PC-3 (cell line): Measurements from ENCODE around the gene EBF4. TPM values are rescaled to one million over a fixed set of nuclear protein-coding genes. Genes with fewer than 3 reads are reported as not detected.

Source experiments
- ATAC-seq: fragments of 200-7000 bp; cut with Tn5 transposase; 2 replicates; pipeline ENCODE4 v1.9.1; 2020; ENCODE audit warnings: mild to moderate bottlenecking, moderate library complexity
- BruUV-seq: library from RNA; stranded (reverse); fragments of 400-500 nt; replicated peaks from 2 replicates; lab custom pipeline; 2021; lab: Mats Ljungman, UMichigan
- CTCF ChIA-PET: fragments of 300-600 bp; sonication (Branson Sonifier 250); formaldehyde crosslinking; loops from one replicate; lab custom pipeline; 2022; ENCODE audit warnings: antibody characterized with exemption; lab: Charles Lee
- POLR2A ChIA-PET: fragments of 300-600 bp; sonication (Branson Sonifier 250); formaldehyde crosslinking; loops from one replicate; lab custom pipeline; 2022; ENCODE audit warnings: antibody characterized with exemption; ENCODE audit not compliant: unreplicated experiment; lab: Charles Lee
- DNase-seq: peaks from one replicate; pipeline ENCODE4 v3.0.0-alpha.2; 2015
- H2AFZ ChIP-seq: fragments of 300-600 bp; sonication (generic); 2 replicates; pipeline ENCODE4 v1.6.0; 2016; ENCODE audit warnings: antibody characterized with exemption, low read length
- H3F3A ChIP-seq: fragments of 300-600 bp; sonication (generic); one replicate; pipeline ENCODE4 v1.6.0; 2017; ENCODE audit warnings: antibody characterized with exemption, low read length, control low read depth, mild to moderate bottlenecking; ENCODE audit not compliant: unreplicated experiment
- H3K27ac ChIP-seq: fragments of 300-600 bp; sonication (generic); 2 replicates; pipeline ENCODE4 v1.5.1; 2016; ENCODE audit warnings: mild to moderate bottlenecking, low read length
- H3K27me3 ChIP-seq: fragments of 300-600 bp; sonication (generic); 2 replicates; pipeline ENCODE4 v1.6.1; 2016; ENCODE audit warnings: low read length, mixed read lengths
- H3K36me3 ChIP-seq: fragments of 300-600 bp; sonication (generic); 2 replicates; pipeline ENCODE4 v1.6.1; 2016; ENCODE audit warnings: low read depth, mixed run types, low read length, mixed read lengths
- H3K4me1 ChIP-seq: fragments of 300-600 bp; sonication (generic); 2 replicates; pipeline ENCODE4 v1.5.1; 2016; ENCODE audit warnings: low read length; ENCODE audit not compliant: insufficient read depth
- H3K4me2 ChIP-seq: fragments of 300-600 bp; sonication (generic); 2 replicates; pipeline ENCODE4 v1.6.0; 2016; ENCODE audit warnings: low read length
- H3K4me3 ChIP-seq: fragments of 300-600 bp; sonication (generic); 2 replicates; pipeline ENCODE4 v1.5.1; 2016; ENCODE audit warnings: mild to moderate bottlenecking, low read length, mixed read lengths
- H3K79me2 ChIP-seq: fragments of 300-600 bp; sonication (generic); 2 replicates; pipeline ENCODE4 v1.6.1; 2017; ENCODE audit warnings: low read length, mixed read lengths
- H3K9ac ChIP-seq: fragments of 300-600 bp; sonication (generic); 2 replicates; pipeline ENCODE4 v1.6.0; 2016; ENCODE audit warnings: mild to moderate bottlenecking, low read length
- H3K9me2 ChIP-seq: fragments of 300-600 bp; sonication (generic); replicated peaks from 2 replicates; pipeline ENCODE4 v1.6.1; 2016; ENCODE audit warnings: mixed run types, low read length, mixed read lengths
- H3K9me3 ChIP-seq: fragments of 300-600 bp; sonication (generic); 2 replicates; pipeline ENCODE4 v1.6.1; 2016; ENCODE audit warnings: low read length, mixed read lengths
- H4K20me1 ChIP-seq: fragments of 300-600 bp; sonication (generic); 2 replicates; pipeline ENCODE4 v1.6.1; 2016; ENCODE audit warnings: low read length, mixed read lengths
- CTCF ChIP-seq: fragments of 300-600 bp; sonication (generic); conservative IDR thresholded peaks from 2 replicates; pipeline ENCODE4 v1.5.1; 2017; ENCODE audit warnings: antibody characterized with exemption, low read depth, mild to moderate bottlenecking, low read length
- EZH2 ChIP-seq: fragments of 300-600 bp; sonication (generic); IDR thresholded peaks from one replicate; pipeline ENCODE4 v1.6.1; 2017; ENCODE audit warnings: antibody characterized with exemption, mild to moderate bottlenecking, low read length; ENCODE audit not compliant: unreplicated experiment
- EZH2phosphoT487 ChIP-seq: fragments of 300-600 bp; sonication (generic); IDR thresholded peaks from 2 replicates; pipeline ENCODE4 v1.6.1; 2018; ENCODE audit warnings: mild to moderate bottlenecking, antibody characterized with exemption, low read length, borderline replicate concordance
- intact Hi-C: fragments of 100-400 bp; cut with micrococcal nuclease; formaldehyde crosslinking; loops from 2 replicates; pipeline ENCODE4 v1.9.0; 2023
- total RNA-seq: library from RNA; depleted of rRNA; stranded (reverse); fragments of >200 nt; gene quantifications from 2 replicates; pipeline ENCODE4 v1.2.3, GENCODE V29; 2014

The EBF4 gene
- total RNA-seq, 1 experiment from 2014 or later = 1.8 TPM

DNA sequence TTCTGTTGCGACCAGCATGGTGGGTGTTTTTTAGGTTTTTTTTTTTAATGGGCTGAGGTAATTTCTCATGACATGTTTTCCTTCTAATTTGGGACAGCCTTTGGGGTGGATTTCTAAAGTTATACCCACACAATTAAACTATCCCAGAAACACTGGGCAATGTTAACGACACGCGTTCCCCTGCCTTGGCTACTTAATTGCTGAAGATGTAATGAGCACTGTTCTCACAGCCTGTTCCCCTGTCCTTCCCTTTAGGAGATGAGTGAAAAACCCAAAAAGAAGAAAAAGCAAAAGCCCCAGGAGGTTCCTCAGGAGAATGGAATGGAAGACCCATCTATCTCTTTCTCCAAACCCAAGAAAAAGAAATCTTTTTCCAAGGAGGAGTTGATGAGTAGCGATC is 34.9 kb upstream of the EBF4 start:
- Histone ChIP-seq H2AFZ (no peak overlapping the region), H3K27me3 (no peaks in the 10 kb centered on the region), H3K9me3 (no peaks in the 10 kb centered on the region), H3K9ac (no peak overlapping the region), H3K9me2 (no peaks in the 10 kb centered on the region), H3K79me2 (peaks cover 56% of the 10 kb centered on the region), H3K4me1 (peaks cover 21% of the 10 kb centered on the region), H3K36me3 (peaks cover 88% of the 10 kb centered on the region), H3F3A (peaks cover 50% of the 10 kb centered on the region), H3K4me2 (no peak overlapping the region), H3K4me3 (no peak overlapping the region), H4K20me1 (peaks cover 70% of the 10 kb centered on the region), H3K27ac (no peak overlapping the region)
- intact Hi-C loops = no loop called here
- POLR2A ChIA-PET = no interaction called here
- no peak for TF ChIP-seq CTCF
- TF ChIP-seq EZH2 = no peak
- TF ChIP-seq EZH2phosphoT487 = no peak
- DNase-seq (no peak), ATAC-seq (no peak)
- BruUV-seq = no TSS peak
- CTCF ChIA-PET = no interaction called here

- Histone ChIP-seq H3K79me2 (peaks cover 56% of the 10 kb centered on the region), H3K9ac (no peak overlapping the region), H3K36me3 (peaks cover 78% of the 10 kb centered on the region), H3K4me3 (no peak overlapping the region), H3K27ac (no peak overlapping the region), H3K4me2 (no peak overlapping the region), H3K9me3 (no peaks in the 10 kb centered on the region), H3F3A (peaks cover 50% of the 10 kb centered on the region), H4K20me1 (peaks cover 60% of the 10 kb centered on the region), H3K4me1 (peaks cover 26% of the 10 kb centered on the region), H3K27me3 (no peaks in the 10 kb centered on the region), H2AFZ (no peak overlapping the region), H3K9me2 (no peaks in the 10 kb centered on the region)
- ChIA-PET CTCF (no interaction called here), POLR2A (no interaction called here)
- no TSS peak for BruUV-seq
- ATAC-seq = peak; percentile 37
- peak; percentile 36 for DNase-seq
- intact Hi-C loops = no loop called here
- TF ChIP-seq EZH2phosphoT487 (no peak), CTCF (no peak), EZH2 (no peak)
Measured at GRCh38 chr20:2658414-2659354, 33.9 kb upstream of the EBF4 start.

DNA sequence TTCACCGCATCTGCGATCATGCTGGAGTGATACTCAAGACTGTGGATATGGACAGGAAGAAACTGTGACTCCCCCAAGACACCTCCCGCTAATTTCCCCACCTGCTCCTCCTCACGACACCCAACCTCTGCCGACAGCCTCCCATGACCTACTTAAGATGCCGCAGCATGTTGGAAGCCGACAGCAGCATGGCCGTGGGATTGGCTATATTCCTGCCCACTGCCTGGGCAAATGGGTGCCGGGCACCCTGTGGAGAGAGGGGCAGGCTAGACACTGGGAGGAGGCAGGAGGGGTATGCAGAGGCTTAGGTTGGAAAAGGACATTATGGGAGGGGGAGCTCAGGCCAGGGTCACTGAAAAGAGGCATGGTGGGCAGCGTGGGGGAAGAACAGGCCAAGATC is 33.0 kb upstream of the EBF4 start:
- Histone ChIP-seq H4K20me1 (peaks cover 51% of the 10 kb centered on the region), H3K27me3 (no peaks in the 10 kb centered on the region)
- intact Hi-C loops = no loop called here

More for the DNA sequence above, 33.0 kb upstream of the EBF4 start:
- no peak overlapping the region for H3K27ac ChIP-seq
- POLR2A ChIA-PET = no interaction called here
- H3K9ac ChIP-seq = no peak overlapping the region
- peaks cover 42% of the 10 kb centered on the region for H3F3A ChIP-seq
- H3K9me3 ChIP-seq = no peaks in the 10 kb centered on the region
- no peak overlapping the region for H3K4me3 ChIP-seq
- H3K36me3 ChIP-seq = peaks cover 69% of the 10 kb centered on the region
- TF ChIP-seq CTCF (no peak), EZH2phosphoT487 (no peak), EZH2 (no peak)
- DNase-seq = no peak
- H2AFZ ChIP-seq = no peak overlapping the region
- peaks cover 23% of the 10 kb centered on the region for H3K4me1 ChIP-seq
- H3K79me2 ChIP-seq = peaks cover 51% of the 10 kb centered on the region
- CTCF ChIA-PET = no interaction called here
- H3K4me2 ChIP-seq = no peak overlapping the region
- no peak for ATAC-seq
- BruUV-seq = no TSS peak
- no peaks in the 10 kb centered on the region for H3K9me2 ChIP-seq
